Mesendoderm (in vitro differentiated cells): ENCODE measurements around the gene ECHDC3. TPM values are rescaled to one million over a fixed set of nuclear protein-coding genes. Genes with fewer than 3 reads are reported as not detected.

Experiments used
- DNase-seq: peaks from one replicate; pipeline ENCODE4 v3.0.0; 2013
- H2AK5ac ChIP-seq: 2 replicates; pipeline ENCODE4 v1.6.1; 2013; ENCODE audit warnings: low read length, inconsistent platforms
- H2BK120ac ChIP-seq: 2 replicates; pipeline ENCODE4 v1.6.1; 2013; ENCODE audit warnings: low read depth, mild to moderate bottlenecking, low read length, moderate library complexity, mixed read lengths
- H2BK15ac ChIP-seq: replicated peaks from 2 replicates; pipeline ENCODE4 v1.6.1; 2013; ENCODE audit warnings: low read depth, mild to moderate bottlenecking, moderate library complexity
- H2BK5ac ChIP-seq: 2 replicates; pipeline ENCODE4 v1.6.1; 2013; ENCODE audit warnings: low read length, inconsistent platforms
- H3K18ac ChIP-seq: 2 replicates; pipeline ENCODE4 v1.6.1; 2013; ENCODE audit warnings: mild to moderate bottlenecking, low read length, mixed read lengths
- H3K23ac ChIP-seq: one replicate; pipeline ENCODE4 v1.6.1; 2013; ENCODE audit warnings: low read length
- H3K27ac ChIP-seq: 2 replicates; pipeline ENCODE4 v1.5.1; 2013; ENCODE audit warnings: low read depth, mild to moderate bottlenecking, inconsistent platforms, low read length, moderate library complexity
- H3K27me3 ChIP-seq: 2 replicates; pipeline ENCODE4 v1.6.1; 2013; ENCODE audit warnings: low read length, control low read depth, mild to moderate bottlenecking, inconsistent platforms; ENCODE audit not compliant: insufficient read depth, poor library complexity
- H3K36me3 ChIP-seq: 2 replicates; pipeline ENCODE4 v1.6.1; 2013; ENCODE audit warnings: low read length, inconsistent platforms; ENCODE audit not compliant: control insufficient read depth, insufficient read depth
- H3K4ac ChIP-seq: one replicate; pipeline ENCODE4 v1.6.1; 2013; ENCODE audit warnings: low read depth, mild to moderate bottlenecking, low read length, moderate library complexity
- H3K4me1 ChIP-seq: 2 replicates; pipeline ENCODE4 v1.6.1; 2013; ENCODE audit warnings: low read depth, low read length, inconsistent platforms; ENCODE audit not compliant: control insufficient read depth
- H3K4me2 ChIP-seq: 2 replicates; pipeline ENCODE4 v1.6.1; 2013; ENCODE audit warnings: low read length
- H3K4me3 ChIP-seq: 2 replicates; pipeline ENCODE4 v1.5.1; 2013; ENCODE audit warnings: mild to moderate bottlenecking, low read length
- H3K56ac ChIP-seq: one replicate; pipeline ENCODE4 v1.6.1; 2013; ENCODE audit warnings: low read length
- H3K79me1 ChIP-seq: 2 replicates; pipeline ENCODE4 v1.6.1; 2013; ENCODE audit warnings: low read length, inconsistent platforms
- H3K79me2 ChIP-seq: 2 replicates; pipeline ENCODE4 v1.6.1; 2013; ENCODE audit warnings: mild to moderate bottlenecking, low read length; ENCODE audit not compliant: control insufficient read depth, insufficient read depth
- H3K9ac ChIP-seq: 2 replicates; pipeline ENCODE4 v1.6.1; 2013; ENCODE audit warnings: low read length, inconsistent platforms
- H4K5ac ChIP-seq: one replicate; pipeline ENCODE4 v1.6.1; 2013; ENCODE audit warnings: low read length
- H4K8ac ChIP-seq: one replicate; pipeline ENCODE4 v1.6.1; 2013; ENCODE audit warnings: low read depth, mild to moderate bottlenecking, control low read depth, low read length, moderate library complexity
- WGBS: extraction: QIAGEN DNeasy Blood & Tissue Kit; methylation state at CpG from one replicate; pipeline ENCODE4 v1.1.7; 2013; ENCODE audit warnings: low lambda C conversion rate, missing lambda C conversion rate; ENCODE audit not compliant: insufficient coverage; ENCODE audit errors: extremely low coverage; 5-methylcytosine and 5-hydroxymethylcytosine counted together
- polyA plus RNA-seq, 2 experiments: library from polyadenylated mRNA; stranded (reverse); fragments of 200-250 nt; gene quantifications; one replicate each; pipeline ENCODE4 v1.2.3, GENCODE V29; 2013

Gene ECHDC3, protein sequence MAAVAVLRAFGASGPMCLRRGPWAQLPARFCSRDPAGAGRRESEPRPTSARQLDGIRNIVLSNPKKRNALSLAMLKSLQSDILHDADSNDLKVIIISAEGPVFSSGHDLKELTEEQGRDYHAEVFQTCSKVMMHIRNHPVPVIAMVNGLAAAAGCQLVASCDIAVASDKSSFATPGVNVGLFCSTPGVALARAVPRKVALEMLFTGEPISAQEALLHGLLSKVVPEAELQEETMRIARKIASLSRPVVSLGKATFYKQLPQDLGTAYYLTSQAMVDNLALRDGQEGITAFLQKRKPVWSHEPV
- 7.4 TPM for polyA plus RNA-seq (2013, experiment 1 of 2)
- 6.2 TPM for polyA plus RNA-seq (2013, experiment 2 of 2)

DNA sequence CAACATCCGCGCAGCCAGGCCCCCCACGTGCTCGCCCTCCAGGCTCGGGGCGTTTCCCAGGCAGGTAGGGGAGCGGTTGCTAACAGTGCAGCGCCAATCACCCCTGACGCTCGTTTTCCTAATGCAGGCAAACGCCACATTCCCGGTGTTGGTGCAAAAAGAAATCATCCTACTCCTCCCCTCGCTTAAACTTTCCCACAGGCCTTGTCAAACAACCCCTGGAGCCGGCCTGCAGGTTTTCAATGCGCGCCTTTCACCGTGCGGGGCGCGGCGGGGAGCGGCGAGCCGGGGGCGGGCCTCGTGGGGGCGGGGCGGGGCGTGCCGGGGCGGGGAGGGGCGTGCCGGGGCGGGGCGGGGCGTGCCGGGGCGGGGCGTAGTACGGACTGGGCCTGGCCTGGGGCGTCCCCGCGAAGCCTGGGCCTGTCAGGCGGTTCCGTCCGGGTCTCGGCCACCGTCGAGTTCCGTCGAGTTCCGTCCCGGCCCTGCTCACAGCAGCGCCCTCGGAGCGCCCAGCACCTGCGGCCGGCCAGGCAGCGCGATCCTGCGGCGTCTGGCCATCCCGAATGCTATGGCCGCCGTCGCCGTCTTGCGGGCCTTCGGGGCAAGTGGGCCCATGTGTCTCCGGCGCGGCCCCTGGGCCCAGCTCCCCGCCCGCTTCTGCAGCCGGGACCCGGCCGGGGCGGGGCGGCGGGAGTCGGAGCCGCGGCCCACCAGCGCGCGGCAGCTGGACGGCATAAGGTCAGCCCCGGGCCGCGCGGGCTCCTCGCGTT, at the start of gene ECHDC3:
TSS of gene ECHDC3 (plus strand) at position 374 of the 770 bp plus-strand sequence. CDS start at position 569, 195 bp downstream.
- H3K4ac ChIP-seq = peak within 1 kb of the TSS; percentile 73
- no peaks in the 10 kb centered on the region for H3K4me1 ChIP-seq
- H2BK15ac ChIP-seq = no peak within 1 kb of the TSS
- H3K56ac ChIP-seq = peak within 1 kb of the TSS; percentile 88
- peak within 1 kb of the TSS; percentile 43 for H3K18ac ChIP-seq
- no peaks in the 10 kb centered on the region for H3K36me3 ChIP-seq
- H3K79me1 ChIP-seq = no peaks in the 10 kb centered on the region
- H2BK120ac ChIP-seq = no peak within 1 kb of the TSS
- H2AK5ac ChIP-seq = no peak within 1 kb of the TSS
- no peak within 1 kb of the TSS for H4K5ac ChIP-seq
- DNase-seq = peak; percentile 72
- peak within 1 kb of the TSS; percentile 59 for H3K4me2 ChIP-seq
- H3K27ac ChIP-seq = no peak within 1 kb of the TSS
- no peaks in the 10 kb centered on the region for H3K79me2 ChIP-seq
- no peak within 1 kb of the TSS for H2BK5ac ChIP-seq
- H3K27me3 ChIP-seq = no peaks in the 10 kb centered on the region
- H3K4me3 ChIP-seq = peak within 1 kb of the TSS; percentile 54
- H3K9ac ChIP-seq = peak within 1 kb of the TSS; percentile 84
- no peak within 1 kb of the TSS for H3K23ac ChIP-seq
- no CpG with 5 or more reads among the region's 93 CpGs for WGBS
- no peak within 1 kb of the TSS for H4K8ac ChIP-seq

DNA sequence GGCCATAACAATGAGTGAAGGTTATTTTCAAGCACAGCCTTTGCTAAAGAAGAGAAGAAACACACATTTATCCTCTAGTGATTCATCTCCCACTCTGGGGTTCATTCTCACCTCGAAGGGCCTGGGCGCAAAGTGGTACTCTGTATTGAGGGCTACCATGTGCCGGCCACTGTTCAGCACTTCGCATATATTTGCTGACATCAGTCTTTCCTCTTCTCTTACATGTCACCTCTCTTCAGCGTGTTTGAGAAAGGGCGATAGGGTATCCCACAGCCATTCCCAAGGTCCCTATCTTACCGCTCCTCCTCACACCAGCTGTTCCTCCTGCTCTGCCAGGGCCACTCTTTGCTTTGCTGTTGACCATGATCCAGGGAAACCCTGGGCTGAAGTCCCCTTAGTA, 48.8 kb upstream of the ECHDC3 start:
- Histone ChIP-seq H2AK5ac (no peak overlapping the region), H3K4me2 (no peak overlapping the region), H3K4me1 (no peaks in the 10 kb centered on the region), H3K79me1 (no peaks in the 10 kb centered on the region), H3K23ac (no peak overlapping the region), H2BK5ac (no peak overlapping the region), H3K9ac (no peak overlapping the region), H4K8ac (no peak overlapping the region), H3K4me3 (no peak overlapping the region), H3K27ac (no peak overlapping the region), H3K27me3 (no peaks in the 10 kb centered on the region), H3K4ac (no peak overlapping the region), H3K18ac (no peak overlapping the region), H2BK120ac (no peak overlapping the region), H3K56ac (no peak overlapping the region), H2BK15ac (no peak overlapping the region), H3K79me2 (no peaks in the 10 kb centered on the region), H3K36me3 (no peaks in the 10 kb centered on the region), H4K5ac (no peak overlapping the region)
- no CpG with 5 or more reads among the region's 7 CpGs for WGBS
- DNase-seq = no peak

DNA sequence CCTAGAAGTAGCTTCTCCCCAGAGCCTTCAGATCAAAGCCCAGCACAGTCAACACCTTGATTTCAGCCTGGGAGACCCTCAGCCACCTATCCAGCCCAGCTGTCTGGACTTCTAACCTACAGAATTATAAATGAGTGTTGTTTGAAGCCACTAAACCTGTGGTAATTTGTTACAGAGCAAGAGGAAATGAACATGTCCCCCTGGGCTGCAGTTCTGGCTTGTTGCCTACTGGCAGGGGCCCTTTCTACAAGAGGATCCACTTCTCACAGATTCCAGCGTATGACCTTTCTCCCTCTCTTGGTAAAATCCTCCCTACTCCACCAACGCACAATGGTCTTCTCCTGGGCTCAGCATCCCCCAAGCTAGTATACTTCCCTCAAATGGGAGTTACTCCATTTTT, 46.4 kb upstream of the ECHDC3 start:
- Histone ChIP-seq H3K27me3 (no peaks in the 10 kb centered on the region), H2BK15ac (no peak overlapping the region), H3K79me2 (no peaks in the 10 kb centered on the region), H3K27ac (no peak overlapping the region), H3K56ac (no peak overlapping the region), H3K36me3 (no peaks in the 10 kb centered on the region), H2BK5ac (no peak overlapping the region), H3K18ac (no peak overlapping the region), H4K5ac (no peak overlapping the region), H3K4me3 (no peak overlapping the region), H3K79me1 (no peaks in the 10 kb centered on the region), H3K4me1 (no peaks in the 10 kb centered on the region), H2BK120ac (no peak overlapping the region), H4K8ac (no peak overlapping the region), H3K9ac (no peak overlapping the region), H2AK5ac (no peak overlapping the region), H3K4ac (no peak overlapping the region), H3K23ac (no peak overlapping the region), H3K4me2 (no peak overlapping the region)
- DNase-seq = no peak
- no CpG with 5 or more reads among the region's 2 CpGs for WGBS

DNA sequence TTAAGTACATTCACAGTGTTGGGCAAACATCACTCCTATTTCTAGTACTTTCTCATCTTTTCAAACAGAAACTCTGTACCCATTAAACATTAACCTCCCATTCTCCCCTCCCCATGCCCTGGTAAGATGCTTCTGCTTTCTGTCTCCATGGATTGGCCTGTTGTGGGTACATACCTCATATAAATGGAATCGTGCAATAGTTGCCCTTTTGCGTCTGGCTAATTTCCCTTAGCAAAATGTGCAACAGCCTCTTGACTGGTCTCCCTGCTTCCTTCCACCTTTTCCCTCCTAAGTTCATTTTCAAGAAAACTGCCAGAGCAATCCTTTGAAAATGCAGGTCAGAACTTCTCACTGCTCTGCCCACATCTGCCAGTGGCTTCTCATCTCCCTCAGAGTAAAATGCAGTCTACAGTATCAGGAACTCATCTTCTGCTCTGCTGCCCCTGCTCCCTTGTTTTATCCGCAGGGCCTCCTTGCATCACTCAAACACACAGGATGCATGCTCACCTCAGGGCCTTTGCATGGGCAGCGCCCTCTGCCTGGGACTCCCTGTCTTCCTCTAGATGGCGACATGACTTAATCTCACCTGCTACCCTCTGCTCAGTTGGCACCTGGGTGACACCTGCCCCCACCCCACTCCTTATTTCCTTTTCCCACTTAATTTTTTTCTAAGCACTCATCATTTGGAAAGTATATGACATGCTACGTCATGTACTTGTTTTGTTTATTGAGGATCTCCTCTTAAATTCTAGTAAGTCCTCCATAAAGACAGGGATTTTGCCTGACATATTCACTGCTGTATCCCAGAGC, 44.3 kb upstream of the ECHDC3 start:
- Histone ChIP-seq H3K79me1 (no peaks in the 10 kb centered on the region), H3K4me3 (no peak overlapping the region), H3K9ac (no peak overlapping the region), H4K8ac (no peak overlapping the region), H3K4ac (no peak overlapping the region), H3K79me2 (no peaks in the 10 kb centered on the region), H3K56ac (no peak overlapping the region), H3K36me3 (no peaks in the 10 kb centered on the region), H3K23ac (no peak overlapping the region), H2BK120ac (no peak overlapping the region), H3K27me3 (no peaks in the 10 kb centered on the region), H2BK5ac (no peak overlapping the region), H4K5ac (no peak overlapping the region), H2AK5ac (no peak overlapping the region), H3K27ac (no peak overlapping the region), H3K4me1 (no peaks in the 10 kb centered on the region), H3K4me2 (no peak overlapping the region), H3K18ac (no peak overlapping the region), H2BK15ac (no peak overlapping the region)
- peak; percentile 15 for DNase-seq
- WGBS = no CpG with 5 or more reads among the region's 6 CpGs

DNA sequence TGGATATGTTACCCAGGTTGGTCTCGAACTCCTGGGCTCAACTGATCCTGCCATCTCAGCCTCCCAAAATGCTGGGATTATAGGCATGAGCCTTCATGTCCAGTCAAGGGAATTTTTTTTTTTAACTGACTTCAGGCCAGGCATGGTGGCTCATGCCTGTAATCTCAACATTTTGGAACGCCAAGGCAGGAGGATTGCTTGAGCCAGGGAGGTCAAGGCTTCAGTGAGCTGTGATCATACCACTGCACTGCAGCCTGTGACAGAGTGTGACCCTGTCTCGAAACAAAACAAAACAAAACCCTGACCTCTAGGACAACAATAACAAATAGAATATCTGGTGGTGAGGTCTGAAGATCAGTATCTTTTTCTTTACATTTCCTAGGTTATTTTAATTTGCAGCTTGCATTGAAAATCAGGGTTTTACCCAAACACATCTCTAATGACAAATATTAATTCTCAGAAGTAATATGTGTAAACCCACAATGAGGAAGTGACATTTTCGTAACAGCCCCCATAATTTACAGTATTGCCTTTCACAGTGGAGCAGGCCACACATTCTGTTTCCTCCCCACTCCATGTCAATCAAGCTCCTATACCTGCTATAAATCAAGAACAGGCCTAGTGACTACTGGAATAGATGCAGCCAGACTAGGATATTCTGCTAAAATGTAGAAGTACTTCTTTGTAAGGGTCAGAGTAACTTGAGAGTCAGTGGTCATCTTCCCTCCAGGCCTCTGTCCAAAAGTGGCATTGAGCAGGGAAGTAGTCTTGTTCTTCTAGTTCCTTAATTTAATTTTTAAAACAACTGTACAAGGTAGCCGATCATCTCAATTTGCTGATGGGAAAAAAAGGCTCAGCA, 43.3 kb upstream of the ECHDC3 start:
- no peak overlapping the region for H3K4me3 ChIP-seq
- no peak overlapping the region for H4K5ac ChIP-seq
- no peak overlapping the region for H3K4me2 ChIP-seq
- no peak overlapping the region for H3K56ac ChIP-seq
- H2BK120ac ChIP-seq = no peak overlapping the region
- no peak overlapping the region for H2BK5ac ChIP-seq
- no CpG with 5 or more reads among the region's 5 CpGs for WGBS
- H2BK15ac ChIP-seq = no peak overlapping the region
- no peaks in the 10 kb centered on the region for H3K4me1 ChIP-seq
- no peak overlapping the region for H3K18ac ChIP-seq
- H3K27me3 ChIP-seq = no peaks in the 10 kb centered on the region
- H3K36me3 ChIP-seq = no peaks in the 10 kb centered on the region
- H3K23ac ChIP-seq = no peak overlapping the region
- no peak overlapping the region for H4K8ac ChIP-seq
- no peak for DNase-seq
- H3K27ac ChIP-seq = no peak overlapping the region
- no peaks in the 10 kb centered on the region for H3K79me2 ChIP-seq
- H3K4ac ChIP-seq = no peak overlapping the region
- no peak overlapping the region for H2AK5ac ChIP-seq
- no peaks in the 10 kb centered on the region for H3K79me1 ChIP-seq
- H3K9ac ChIP-seq = no peak overlapping the region
